Measurements from ENCODE around the gene KDSR.
A peak's percentile ranks its signal among the peaks of the same experiment; 100 is the strongest.

KDSR gene

GRCh38 chr18:63316612-63317555, 50.1 kb downstream of the KDSR start:
- Histone ChIP-seq H3K36me3 (ENCODE audit: control insufficient read depth, insufficient read depth, low read length) (no peaks in the 10 kb centered on the region), H3K9me3 (ENCODE audit: control insufficient read depth, low read length) (no peaks in the 10 kb centered on the region), H3K27ac (ENCODE audit: insufficient read depth, low read length, poor library complexity, severe bottlenecking) (peak overlapping the region; percentile 84), H3K4me1 (ENCODE audit: control insufficient read depth, insufficient read depth, low read length, poor library complexity, severe bottlenecking) (peaks cover 33% of the 10 kb centered on the region), H3K4me3 (ENCODE audit: insufficient read depth, low read depth, low read length, poor library complexity, severe bottlenecking) (peak overlapping the region; percentile 89), H3K27me3 (replicated peaks; ENCODE audit: control insufficient read depth, insufficient read depth, low read length, poor library complexity, severe bottlenecking) (no peaks in the 10 kb centered on the region)
- DNase-seq: no peak

GRCh38 chr18:63315876-63316275, 51.1 kb downstream of the KDSR start:
- peak overlapping the region; percentile 89 for H3K4me3 ChIP-seq (ENCODE audit: insufficient read depth, low read depth, low read length, poor library complexity, severe bottlenecking)
- no peaks in the 10 kb centered on the region for H3K9me3 ChIP-seq (ENCODE audit: control insufficient read depth, low read length)
- H3K36me3 ChIP-seq (ENCODE audit: control insufficient read depth, insufficient read depth, low read length): no peaks in the 10 kb centered on the region
- no peaks in the 10 kb centered on the region for H3K27me3 ChIP-seq (replicated peaks; ENCODE audit: control insufficient read depth, insufficient read depth, low read length, poor library complexity, severe bottlenecking)
- peaks cover 35% of the 10 kb centered on the region for H3K4me1 ChIP-seq (ENCODE audit: control insufficient read depth, insufficient read depth, low read length, poor library complexity, severe bottlenecking)
- H3K27ac ChIP-seq (ENCODE audit: insufficient read depth, low read length, poor library complexity, severe bottlenecking): peak overlapping the region; percentile 84
- no peak for DNase-seq

- H3K4me3 ChIP-seq (ENCODE audit: insufficient read depth, low read depth, low read length, poor library complexity, severe bottlenecking): peak overlapping the region; percentile 89
- H3K36me3 ChIP-seq (ENCODE audit: control insufficient read depth, insufficient read depth, low read length): no peaks in the 10 kb centered on the region
- no peak for DNase-seq
- peak overlapping the region; percentile 84 for H3K27ac ChIP-seq (ENCODE audit: insufficient read depth, low read length, poor library complexity, severe bottlenecking)
- peaks cover 33% of the 10 kb centered on the region for H3K4me1 ChIP-seq (ENCODE audit: control insufficient read depth, insufficient read depth, low read length, poor library complexity, severe bottlenecking)
- H3K9me3 ChIP-seq (ENCODE audit: control insufficient read depth, low read length): no peaks in the 10 kb centered on the region
- H3K27me3 ChIP-seq (replicated peaks; ENCODE audit: control insufficient read depth, insufficient read depth, low read length, poor library complexity, severe bottlenecking): no peaks in the 10 kb centered on the region
These were observed 51.8 kb downstream of the KDSR start for GRCh38 chr18:63315131-63315662.

GRCh38 chr18:63314062-63314790, 52.8 kb downstream of the KDSR start:
- DNase-seq: no peak
- Histone ChIP-seq H3K9me3 (ENCODE audit: control insufficient read depth, low read length) (no peaks in the 10 kb centered on the region), H3K4me1 (ENCODE audit: control insufficient read depth, insufficient read depth, low read length, poor library complexity, severe bottlenecking) (peaks cover 37% of the 10 kb centered on the region), H3K27ac (ENCODE audit: insufficient read depth, low read length, poor library complexity, severe bottlenecking) (peak overlapping the region; percentile 42), H3K4me3 (ENCODE audit: insufficient read depth, low read depth, low read length, poor library complexity, severe bottlenecking) (peak overlapping the region; percentile 89), H3K27me3 (replicated peaks; ENCODE audit: control insufficient read depth, insufficient read depth, low read length, poor library complexity, severe bottlenecking) (no peaks in the 10 kb centered on the region), H3K36me3 (ENCODE audit: control insufficient read depth, insufficient read depth, low read length) (no peaks in the 10 kb centered on the region)

GRCh38 chr18:63313396-63313917, 53.5 kb downstream of the KDSR start:
- DNase-seq: no peak
- peak overlapping the region; percentile 42 for H3K27ac ChIP-seq (ENCODE audit: insufficient read depth, low read length, poor library complexity, severe bottlenecking)
- peaks cover 44% of the 10 kb centered on the region for H3K4me1 ChIP-seq (ENCODE audit: control insufficient read depth, insufficient read depth, low read length, poor library complexity, severe bottlenecking)
- H3K4me3 ChIP-seq (ENCODE audit: insufficient read depth, low read depth, low read length, poor library complexity, severe bottlenecking): peak overlapping the region; percentile 23
- H3K27me3 ChIP-seq (replicated peaks; ENCODE audit: control insufficient read depth, insufficient read depth, low read length, poor library complexity, severe bottlenecking): no peaks in the 10 kb centered on the region
- H3K36me3 ChIP-seq (ENCODE audit: control insufficient read depth, insufficient read depth, low read length): no peaks in the 10 kb centered on the region
- no peaks in the 10 kb centered on the region for H3K9me3 ChIP-seq (ENCODE audit: control insufficient read depth, low read length)

- no peak for DNase-seq
- Histone ChIP-seq H3K4me3 (ENCODE audit: insufficient read depth, low read depth, low read length, poor library complexity, severe bottlenecking) (peak overlapping the region; percentile 23), H3K27ac (ENCODE audit: insufficient read depth, low read length, poor library complexity, severe bottlenecking) (peak overlapping the region; percentile 39), H3K36me3 (ENCODE audit: control insufficient read depth, insufficient read depth, low read length) (no peaks in the 10 kb centered on the region), H3K27me3 (replicated peaks; ENCODE audit: control insufficient read depth, insufficient read depth, low read length, poor library complexity, severe bottlenecking) (no peaks in the 10 kb centered on the region), H3K9me3 (ENCODE audit: control insufficient read depth, low read length) (no peaks in the 10 kb centered on the region), H3K4me1 (ENCODE audit: control insufficient read depth, insufficient read depth, low read length, poor library complexity, severe bottlenecking) (peaks cover 49% of the 10 kb centered on the region)
These were observed 54.1 kb downstream of the KDSR start for GRCh38 chr18:63312737-63313395.

GRCh38 chr18:63312019-63312409, 55.0 kb downstream of the KDSR start:
- no peaks in the 10 kb centered on the region for H3K36me3 ChIP-seq (ENCODE audit: control insufficient read depth, insufficient read depth, low read length)
- DNase-seq: no peak
- no peak overlapping the region for H3K4me3 ChIP-seq (ENCODE audit: insufficient read depth, low read depth, low read length, poor library complexity, severe bottlenecking)
- peaks cover 41% of the 10 kb centered on the region for H3K4me1 ChIP-seq (ENCODE audit: control insufficient read depth, insufficient read depth, low read length, poor library complexity, severe bottlenecking)
- H3K27me3 ChIP-seq (replicated peaks; ENCODE audit: control insufficient read depth, insufficient read depth, low read length, poor library complexity, severe bottlenecking): no peaks in the 10 kb centered on the region
- H3K9me3 ChIP-seq (ENCODE audit: control insufficient read depth, low read length): no peaks in the 10 kb centered on the region
- H3K27ac ChIP-seq (ENCODE audit: insufficient read depth, low read length, poor library complexity, severe bottlenecking): peak overlapping the region; percentile 39

GRCh38 chr18:63311118-63312018, 55.6 kb downstream of the KDSR start:
- DNase-seq: no peak
- H3K4me3 ChIP-seq (ENCODE audit: insufficient read depth, low read depth, low read length, poor library complexity, severe bottlenecking): no peak overlapping the region
- H3K36me3 ChIP-seq (ENCODE audit: control insufficient read depth, insufficient read depth, low read length): no peaks in the 10 kb centered on the region
- no peaks in the 10 kb centered on the region for H3K9me3 ChIP-seq (ENCODE audit: control insufficient read depth, low read length)
- peaks cover 41% of the 10 kb centered on the region for H3K4me1 ChIP-seq (ENCODE audit: control insufficient read depth, insufficient read depth, low read length, poor library complexity, severe bottlenecking)
- H3K27ac ChIP-seq (ENCODE audit: insufficient read depth, low read length, poor library complexity, severe bottlenecking): no peak overlapping the region
- no peaks in the 10 kb centered on the region for H3K27me3 ChIP-seq (replicated peaks; ENCODE audit: control insufficient read depth, insufficient read depth, low read length, poor library complexity, severe bottlenecking)

GRCh38 chr18:63309422-63309821, 57.6 kb downstream of the KDSR start:
- Histone ChIP-seq H3K36me3 (ENCODE audit: control insufficient read depth, insufficient read depth, low read length) (no peaks in the 10 kb centered on the region), H3K9me3 (ENCODE audit: control insufficient read depth, low read length) (no peaks in the 10 kb centered on the region), H3K27me3 (replicated peaks; ENCODE audit: control insufficient read depth, insufficient read depth, low read length, poor library complexity, severe bottlenecking) (no peaks in the 10 kb centered on the region), H3K4me3 (ENCODE audit: insufficient read depth, low read depth, low read length, poor library complexity, severe bottlenecking) (no peak overlapping the region), H3K27ac (ENCODE audit: insufficient read depth, low read length, poor library complexity, severe bottlenecking) (peak overlapping the region; percentile 0), H3K4me1 (ENCODE audit: control insufficient read depth, insufficient read depth, low read length, poor library complexity, severe bottlenecking) (peaks cover 33% of the 10 kb centered on the region)
- no peak for DNase-seq
